ENCODE results near the gene PELI1.
A peak's percentile ranks its signal among the peaks of the same experiment; 100 is the strongest.

Gene PELI1

DNA sequence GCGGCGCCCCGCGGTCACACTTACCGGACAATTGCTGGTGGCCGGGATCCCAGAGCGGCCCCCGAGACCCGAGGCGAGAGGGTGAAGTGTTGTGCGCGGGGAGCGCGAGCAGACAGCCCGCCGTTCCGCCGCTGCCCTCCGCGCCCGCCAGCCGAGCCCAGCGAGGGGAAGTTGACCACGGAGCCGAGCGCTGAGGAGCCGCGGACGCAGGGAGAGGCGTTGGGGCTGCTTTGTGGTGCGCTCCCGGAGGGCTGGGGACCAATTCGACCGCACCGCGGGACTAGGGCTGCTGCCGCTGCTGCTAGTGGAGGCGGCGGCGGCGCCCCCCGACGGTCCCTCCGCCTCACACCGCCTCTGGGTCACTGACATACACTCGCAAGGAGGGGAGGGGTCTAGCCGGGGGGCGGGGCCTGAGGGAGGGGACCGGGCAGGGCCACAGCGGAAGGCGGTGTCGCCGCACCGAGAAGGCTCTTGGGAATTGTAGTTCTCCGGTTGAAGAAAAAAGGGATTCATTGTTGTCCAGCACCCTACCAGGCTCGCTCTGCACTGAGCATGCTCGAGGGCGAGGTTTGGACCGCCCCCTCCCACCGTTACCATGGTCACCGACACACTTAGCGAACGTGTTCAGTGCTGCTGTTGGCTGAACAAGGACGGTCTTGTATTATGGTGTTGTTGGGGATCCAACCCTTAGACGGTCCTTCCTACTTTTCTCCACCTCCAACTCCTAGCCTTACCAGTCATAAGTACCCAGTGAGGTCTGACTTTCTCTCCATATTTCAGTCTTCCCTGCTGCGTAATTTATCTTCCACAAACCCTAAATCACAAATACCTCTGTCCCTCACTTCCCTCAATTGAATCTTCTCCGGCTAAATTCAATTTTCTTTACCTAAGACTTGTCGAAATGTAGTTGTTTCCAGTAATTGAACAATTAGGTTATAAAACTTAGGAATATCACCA, at the start of gene PELI1:
TSS of gene PELI1 (minus strand) at position 364 of the 957 bp plus-strand sequence. CDS start 36,110 bp downstream, outside the sequence.
- H3K4me3 ChIP-seq (ENCODE audit: low read depth, low read length): peak within 1 kb of the TSS; percentile 91
- TF ChIP-seq, protein P1, sequence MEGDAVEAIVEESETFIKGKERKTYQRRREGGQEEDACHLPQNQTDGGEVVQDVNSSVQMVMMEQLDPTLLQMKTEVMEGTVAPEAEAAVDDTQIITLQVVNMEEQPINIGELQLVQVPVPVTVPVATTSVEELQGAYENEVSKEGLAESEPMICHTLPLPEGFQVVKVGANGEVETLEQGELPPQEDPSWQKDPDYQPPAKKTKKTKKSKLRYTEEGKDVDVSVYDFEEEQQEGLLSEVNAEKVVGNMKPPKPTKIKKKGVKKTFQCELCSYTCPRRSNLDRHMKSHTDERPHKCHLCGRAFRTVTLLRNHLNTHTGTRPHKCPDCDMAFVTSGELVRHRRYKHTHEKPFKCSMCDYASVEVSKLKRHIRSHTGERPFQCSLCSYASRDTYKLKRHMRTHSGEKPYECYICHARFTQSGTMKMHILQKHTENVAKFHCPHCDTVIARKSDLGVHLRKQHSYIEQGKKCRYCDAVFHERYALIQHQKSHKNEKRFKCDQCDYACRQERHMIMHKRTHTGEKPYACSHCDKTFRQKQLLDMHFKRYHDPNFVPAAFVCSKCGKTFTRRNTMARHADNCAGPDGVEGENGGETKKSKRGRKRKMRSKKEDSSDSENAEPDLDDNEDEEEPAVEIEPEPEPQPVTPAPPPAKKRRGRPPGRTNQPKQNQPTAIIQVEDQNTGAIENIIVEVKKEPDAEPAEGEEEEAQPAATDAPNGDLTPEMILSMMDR (conservative IDR thresholded peaks at IDR 0.05; ENCODE audit: low read depth, low read length): peak; percentile 14
- DNase-seq (ENCODE audit: low read depth): peak; percentile 99

- no peak for DNase-seq (ENCODE audit: low read depth)
- H3K4me3 ChIP-seq (ENCODE audit: low read depth, low read length): no peak overlapping the region
- TF ChIP-seq, protein P1 (conservative IDR thresholded peaks at IDR 0.05; ENCODE audit: low read depth, low read length): no peak
Measured at GRCh38 chr2:64193491-64193890, 49.3 kb upstream of the PELI1 start.

GRCh38 chr2:64192664-64193105, 48.5 kb upstream of the PELI1 start:
- no peak overlapping the region for H3K4me3 ChIP-seq (ENCODE audit: low read depth, low read length)
- TF ChIP-seq, protein P1 (conservative IDR thresholded peaks at IDR 0.05; ENCODE audit: low read depth, low read length): no peak
- DNase-seq (ENCODE audit: low read depth): peak; percentile 56

GRCh38 chr2:64192125-64192479, 47.9 kb upstream of the PELI1 start:
- TF ChIP-seq, protein P1 (conservative IDR thresholded peaks at IDR 0.05; ENCODE audit: low read depth, low read length): no peak
- H3K4me3 ChIP-seq (ENCODE audit: low read depth, low read length): no peak overlapping the region
- no peak for DNase-seq (ENCODE audit: low read depth)

- no peak overlapping the region for H3K4me3 ChIP-seq (ENCODE audit: low read depth, low read length)
- DNase-seq (ENCODE audit: low read depth): no peak
- TF ChIP-seq, protein P1 (conservative IDR thresholded peaks at IDR 0.05; ENCODE audit: low read depth, low read length): no peak
Measured at GRCh38 chr2:64189586-64189985, 45.4 kb upstream of the PELI1 start.

DNA sequence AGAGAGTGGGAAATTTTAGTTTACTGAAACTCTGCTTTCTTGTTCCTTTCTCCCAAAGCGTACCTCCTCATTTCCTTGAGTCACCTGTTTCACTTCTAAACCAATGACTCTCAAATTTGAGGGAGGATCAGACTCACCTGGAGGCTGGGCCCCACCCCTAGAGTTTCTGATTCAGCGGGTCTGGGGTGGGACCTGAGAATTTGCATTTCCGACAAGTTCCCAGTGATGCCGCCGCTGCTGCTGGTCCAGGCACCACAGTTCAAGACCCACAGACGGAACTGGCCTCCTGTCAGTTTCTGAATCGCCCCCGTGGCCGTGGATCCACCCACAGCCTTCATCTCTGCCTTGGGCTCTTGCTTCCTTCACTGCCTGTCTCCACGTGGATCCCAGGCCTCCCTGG, 44.9 kb upstream of the PELI1 start:
- TF ChIP-seq, protein P1 (conservative IDR thresholded peaks at IDR 0.05; ENCODE audit: low read depth, low read length): no peak
- no peak for DNase-seq (ENCODE audit: low read depth)
- H3K4me3 ChIP-seq (ENCODE audit: low read depth, low read length): no peak overlapping the region

Measured in choroid plexus epithelial cell (primary cell).